Inferior parietal cortex (tissue), 1 donor: ENCODE data around the gene TAS2R19.
A peak's percentile ranks its signal among the peaks of the same experiment; 100 is the strongest.
"Not testable (repeated sequence)": the region's sequence is repeated elsewhere in the genome, so short reads cannot be mapped to it uniquely, and the experiment has no call there.

Experiments
- DNase-seq: peaks from one replicate; pipeline ENCODE4 v3.0.0-alpha.2; 2016; ENCODE audit errors: extremely low spot score

Gene TAS2R19

GRCh38 chr12:11022520-11022919 is at the start of gene TAS2R19:
Gene TAS2R19, minus strand, starts transcription at chr12:11022620. Its CDS starts 49 bp downstream, at chr12:11022571.
- DNase-seq, result no peak

GRCh38 chr12:11071414-11071813 is 49.0 kb upstream of the TAS2R19 start:
- no peak for DNase-seq

- DNase-seq, result no peak
Observed at GRCh38 chr12:11070999-11071398, 48.6 kb upstream of the TAS2R19 start.

- DNase-seq, result no peak
Observed at GRCh38 chr12:11069854-11070365, 47.5 kb upstream of the TAS2R19 start.

- DNase-seq, result no peak
Observed at GRCh38 chr12:11067514-11067913, 45.1 kb upstream of the TAS2R19 start.

GRCh38 chr12:11062194-11062593 is 39.8 kb upstream of the TAS2R19 start, which contains the start of gene TAS2R46:
Gene TAS2R46, minus strand, starts transcription at chr12:11062294. Its CDS starts 0 bp downstream, at chr12:11062294.
- DNase-seq, result not testable (repeated sequence)

GRCh38 chr12:11059784-11060183 is 37.4 kb upstream of the TAS2R19 start:
- DNase-seq, result no peak

GRCh38 chr12:11059041-11059440 is 36.6 kb upstream of the TAS2R19 start:
- DNase-seq, result no peak

- no peak for DNase-seq
Observed at GRCh38 chr12:11055306-11055705, 32.9 kb upstream of the TAS2R19 start.

GRCh38 chr12:11049806-11050531 is 27.5 kb upstream of the TAS2R19 start:
- not testable (repeated sequence) for DNase-seq

- DNase-seq, result not testable (repeated sequence)
Observed at GRCh38 chr12:11041366-11041765, 18.9 kb upstream of the TAS2R19 start.

- DNase-seq, result no peak
Observed at GRCh38 chr12:11040162-11040561, 17.7 kb upstream of the TAS2R19 start.

- DNase-seq, result no peak
Observed at GRCh38 chr12:11039171-11039570, 16.8 kb upstream of the TAS2R19 start.

- DNase-seq, result not testable (repeated sequence)
Observed at GRCh38 chr12:11033959-11034358, 11.5 kb upstream of the TAS2R19 start.

- no peak for DNase-seq
Observed at GRCh38 chr12:11031307-11031706, 8.9 kb upstream of the TAS2R19 start, which contains the start of gene TAS2R31. Gene TAS2R31, minus strand, starts transcription at chr12:11031407. Its CDS starts 72 bp downstream, at chr12:11031335.

GRCh38 chr12:11026118-11026517 is 3.7 kb upstream of the TAS2R19 start:
- DNase-seq, result no peak

GRCh38 chr12:11023387-11023786 is 967 bp upstream of the TAS2R19 start:
- DNase-seq, result no peak

GRCh38 chr12:11016937-11017336 is 5.5 kb downstream of the TAS2R19 start:
- DNase-seq, result peak; percentile 61

GRCh38 chr12:11015775-11016430 is 6.5 kb downstream of the TAS2R19 start:
- DNase-seq, result no peak

- DNase-seq, result no peak
Observed at GRCh38 chr12:11014234-11014633, 8.2 kb downstream of the TAS2R19 start.

GRCh38 chr12:11007608-11008007 is 14.8 kb downstream of the TAS2R19 start:
- DNase-seq, result no peak

- no peak for DNase-seq
Observed at GRCh38 chr12:10998204-10998603, 24.2 kb downstream of the TAS2R19 start, which contains the start of gene TAS2R20. Gene TAS2R20, minus strand, starts transcription at chr12:10998304. Its CDS starts 429 bp downstream, at chr12:10997875.

- no peak for DNase-seq
Observed at GRCh38 chr12:10994307-10994706, 28.1 kb downstream of the TAS2R19 start.
